Activated CD8-positive, alpha-beta memory T cell treated with anti-CD3 and anti-CD28 coated beads for 36 hours (primary cell): Measurements from ENCODE around the gene KISS1R. TPM values are rescaled to one million over a fixed set of nuclear protein-coding genes. Genes with fewer than 3 reads are reported as not detected.

Source experiments
- CTCF ChIA-PET: fragments of 350-600 bp; sonication (Branson Sonifier 250); formaldehyde crosslinking; loops from one replicate; lab custom pipeline; 2021; ENCODE audit warnings: antibody characterized with exemption; lab: Charles Lee
- POLR2A ChIA-PET: fragments of 350-600 bp; sonication (Branson Sonifier 250); formaldehyde crosslinking; loops from one replicate; lab custom pipeline; 2021; ENCODE audit warnings: antibody characterized with exemption; lab: Charles Lee
- total RNA-seq, 2 experiments: library from RNA; stranded (reverse); gene quantifications; one replicate each; pipeline ENCODE4 v1.2.3, GENCODE V29; 2021

KISS1R gene
- total RNA-seq, 2 experiments from 2014 or later: 6.7 to 7.2 TPM

GRCh38 chr19:911197-912033 lies 5.7 kb upstream of the KISS1R start:
- ChIA-PET POLR2A (no interaction called here), CTCF (no interaction called here)

DNA sequence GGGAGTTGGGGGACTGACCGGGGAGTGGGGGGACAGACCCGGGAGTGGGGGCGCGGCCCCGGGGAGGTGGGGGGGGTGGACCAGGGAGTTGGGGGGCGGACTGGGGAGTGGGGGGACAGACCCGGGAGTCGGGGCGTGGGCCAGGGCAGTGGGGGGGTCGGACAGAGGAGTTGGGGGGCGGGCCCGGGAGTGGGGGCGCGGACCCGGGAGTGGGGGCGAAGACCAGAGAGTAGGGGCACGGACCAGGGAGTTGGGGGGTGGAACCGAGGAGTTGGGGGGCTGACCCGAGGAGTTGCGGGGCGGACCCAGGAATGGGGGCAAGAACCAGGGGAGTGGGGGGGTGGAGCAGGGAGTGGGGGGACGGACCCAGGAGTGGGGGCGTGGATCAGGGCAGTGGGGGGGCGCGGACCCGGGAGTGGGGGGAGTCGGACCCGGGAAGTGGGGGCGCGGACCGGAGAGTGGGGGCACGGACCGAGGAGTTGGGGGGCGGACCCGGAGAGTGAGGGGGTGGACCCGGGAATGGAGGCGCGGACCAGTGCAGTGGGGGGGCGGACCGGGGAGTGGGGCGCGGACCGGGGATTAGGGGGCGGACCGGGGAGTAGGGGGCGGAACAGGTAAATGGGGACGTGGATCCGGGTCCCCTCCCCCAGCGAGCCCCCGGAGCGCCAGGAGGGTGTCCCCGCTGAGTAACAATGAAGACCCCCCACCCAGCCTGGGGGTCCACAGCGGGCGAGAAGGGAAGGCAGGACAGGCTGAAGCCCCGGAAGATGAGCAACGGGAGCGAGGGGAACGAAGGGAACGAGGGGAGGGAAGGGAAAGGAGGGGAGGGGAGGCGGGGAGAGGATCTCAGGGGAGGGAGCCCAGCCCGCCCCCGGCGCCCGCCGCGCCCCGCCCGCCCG lies 4.7 kb upstream of the KISS1R start:
- ChIA-PET CTCF (no interaction called here), POLR2A (no interaction called here)

DNA sequence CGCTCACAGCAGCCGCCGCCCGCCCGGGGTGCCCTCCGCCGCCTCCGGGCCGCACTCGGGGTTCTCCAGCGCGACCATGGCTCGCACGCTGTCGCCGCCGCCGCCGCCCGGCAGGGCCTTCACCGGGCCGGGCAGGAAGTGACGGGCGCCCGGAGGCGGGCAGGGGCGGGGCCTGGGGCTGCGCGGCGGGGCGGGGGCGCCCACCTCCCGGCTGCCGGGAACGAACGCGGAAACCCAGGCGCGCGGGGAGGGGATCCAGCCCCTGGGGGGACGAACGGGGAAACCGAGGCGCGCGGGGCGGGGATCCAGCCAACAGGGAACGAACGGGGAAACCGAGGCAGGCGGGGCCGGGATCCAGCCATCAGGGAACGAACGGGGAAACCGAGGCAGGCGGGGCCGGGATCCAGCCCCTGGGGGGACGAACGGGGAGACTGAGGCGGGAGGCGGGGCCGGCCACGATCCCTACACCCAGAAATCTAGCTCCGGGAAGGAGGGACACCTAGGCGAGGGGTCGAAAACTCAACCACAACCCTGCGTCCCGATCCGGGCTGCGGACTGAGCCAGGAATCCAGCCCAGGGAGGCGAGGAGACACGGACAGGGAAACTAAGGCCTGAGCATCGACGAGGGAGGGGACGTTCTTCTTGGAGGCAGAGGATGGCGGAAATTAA lies 3.9 kb upstream of the KISS1R start, which contains the start of gene R3HDM4:
TSS of gene R3HDM4 (minus strand) at position 140 of the 669 bp plus-strand sequence. CDS start at position 78, 62 bp downstream.
- CTCF ChIA-PET: no interaction called here
- POLR2A ChIA-PET: interaction anchor here (0.7 kb wide), 2 partner anchors 114 to 182 kb away, joined by 3 to 5 read pairs; no protein-coding TSS in a partner anchor

DNA sequence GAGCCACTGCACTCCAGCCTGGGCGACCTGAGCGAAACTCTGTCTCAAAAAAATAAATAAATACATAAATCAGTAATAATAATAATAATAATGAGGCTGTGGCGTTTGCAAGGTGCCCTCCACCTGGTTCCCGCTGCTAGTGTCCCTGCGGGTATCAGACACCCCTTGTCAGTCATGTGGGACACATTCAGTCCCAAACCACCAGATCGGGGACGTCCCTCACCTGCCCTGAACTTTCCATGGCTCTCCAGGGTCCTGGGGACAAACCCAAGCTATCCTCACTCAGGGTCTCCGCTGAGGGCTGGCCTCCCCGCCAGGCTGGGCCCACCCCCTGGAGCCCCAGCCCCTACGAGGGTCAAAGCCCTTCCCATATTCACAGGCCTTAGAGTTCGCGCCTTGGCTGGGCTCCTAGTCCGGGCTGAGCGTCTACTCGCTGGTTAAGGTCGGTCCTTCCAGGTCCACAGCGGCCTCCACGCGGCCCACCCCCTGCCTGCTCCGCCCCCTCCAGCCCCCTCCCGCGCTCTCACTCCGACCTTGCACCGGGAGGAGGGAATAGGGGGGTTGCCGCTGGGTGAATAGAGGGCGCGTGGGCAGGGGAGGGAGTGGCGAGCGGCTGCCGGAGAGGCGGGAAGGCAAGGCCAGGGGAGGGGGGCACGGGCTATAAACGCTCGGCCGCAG lies 349 bp upstream of the KISS1R start:
- ChIA-PET CTCF (interaction anchor here (1.0 kb wide), 1 partner anchor 54 kb away, joined by 3 read pairs; no protein-coding TSS in a partner anchor), POLR2A (no interaction called here)

DNA sequence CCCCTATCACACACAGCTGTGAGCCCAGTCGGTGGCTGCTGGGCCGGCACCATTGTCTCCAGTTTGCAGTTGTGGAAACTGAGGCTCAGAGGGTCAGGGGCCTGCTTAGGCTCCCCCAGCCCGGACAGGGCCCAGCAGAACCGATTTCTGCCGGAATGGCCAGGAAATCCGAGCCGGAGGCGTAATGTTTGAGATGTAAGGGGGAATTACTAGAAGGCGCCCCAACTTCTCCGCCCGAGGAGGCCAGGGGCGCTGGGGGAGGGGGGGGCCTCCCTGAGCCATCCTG lies 962 bp downstream of the KISS1R start:
- ChIA-PET CTCF (interaction anchor here (0.7 to 8.3 kb wide), 3 partner anchors 55 to 65 kb away, joined by 3 to 101 read pairs (median 20); partner anchors contain the start of gene WDR18), POLR2A (interaction anchor here (2.2 kb wide), 1 partner anchor 66 kb away, joined by 7 read pairs; the partner anchor contains the start of gene WDR18)

DNA sequence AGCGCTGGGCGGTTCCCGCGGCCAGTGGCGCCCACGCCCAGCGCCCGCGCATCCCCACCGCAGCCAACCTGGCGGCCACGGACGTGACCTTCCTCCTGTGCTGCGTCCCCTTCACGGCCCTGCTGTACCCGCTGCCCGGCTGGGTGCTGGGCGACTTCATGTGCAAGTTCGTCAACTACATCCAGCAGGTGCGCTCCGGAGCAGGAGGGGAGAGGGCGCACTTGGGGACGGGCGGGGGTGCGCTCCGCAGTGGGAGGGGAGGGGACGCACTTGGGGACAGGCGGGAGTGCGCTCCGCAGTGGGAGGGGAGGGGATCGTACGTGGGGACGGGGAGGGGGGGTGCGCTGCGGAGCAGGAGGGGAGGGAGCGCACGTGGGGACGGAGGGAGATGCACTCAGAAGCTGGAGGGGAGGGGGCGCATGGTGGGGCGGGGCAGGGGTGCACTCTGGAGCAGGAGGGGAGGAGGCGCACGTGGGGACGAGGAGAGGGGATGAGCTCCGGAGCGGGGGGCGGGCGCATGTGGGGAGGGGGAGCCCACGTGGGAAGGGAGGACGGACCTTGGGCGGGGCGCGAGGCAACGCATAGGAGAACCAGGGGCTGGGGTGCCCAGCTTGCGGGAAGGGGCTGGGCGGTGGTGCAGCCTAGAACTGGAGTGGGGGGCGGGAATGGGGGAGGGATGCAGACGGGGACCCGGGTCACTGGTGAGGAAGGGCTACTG lies 1.5 kb downstream of the KISS1R start:
- CTCF ChIA-PET: interaction anchor here (0.6 to 8.3 kb wide), 5 partner anchors 13 to 64 kb away, joined by 3 to 101 read pairs (median 3); partner anchors contain the start of gene WDR18

DNA sequence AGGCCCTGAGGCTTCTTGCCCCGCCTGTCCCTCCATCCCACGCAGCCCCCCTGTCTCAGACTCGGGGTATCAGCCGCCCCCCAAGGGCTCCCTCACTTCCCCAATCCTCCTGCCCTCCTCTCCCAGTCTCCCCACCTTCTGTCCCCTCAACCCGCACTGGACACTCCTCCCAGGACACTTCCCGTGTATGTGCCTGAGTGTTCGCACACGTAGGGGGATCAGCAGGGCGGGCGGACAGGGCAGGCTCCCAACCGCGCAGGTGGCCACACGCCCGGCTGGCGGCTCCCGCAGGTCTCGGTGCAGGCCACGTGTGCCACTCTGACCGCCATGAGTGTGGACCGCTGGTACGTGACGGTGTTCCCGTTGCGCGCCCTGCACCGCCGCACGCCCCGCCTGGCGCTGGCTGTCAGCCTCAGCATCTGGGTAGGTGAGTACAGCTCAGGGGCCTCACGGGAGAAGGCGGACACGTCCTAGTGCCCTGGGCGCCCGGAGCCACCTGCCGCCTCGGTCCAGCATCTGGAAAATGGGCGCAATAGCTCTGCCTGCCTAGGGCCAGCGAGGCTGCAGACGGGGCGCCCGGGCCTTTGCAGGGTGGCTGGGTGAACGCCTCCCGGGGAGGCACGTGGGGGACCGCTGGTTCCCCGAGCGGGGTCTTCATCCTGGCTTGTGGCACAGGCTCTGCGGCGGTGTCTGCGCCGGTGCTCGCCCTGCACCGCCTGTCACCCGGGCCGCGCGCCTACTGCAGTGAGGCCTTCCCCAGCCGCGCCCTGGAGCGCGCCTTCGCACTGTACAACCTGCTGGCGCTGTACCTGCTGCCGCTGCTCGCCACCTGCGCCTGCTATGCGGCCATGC lies 2.3 kb downstream of the KISS1R start:
- CTCF ChIA-PET: interaction anchor here (0.5 to 8.3 kb wide), 11 partner anchors 14 to 275 kb away, joined by 3 to 101 read pairs (median 3); partner anchors contain the start of genes CFD, MED16 and WDR18
- POLR2A ChIA-PET: interaction anchor here (0.8 to 2.2 kb wide), 5 partner anchors 10 to 978 kb away, joined by 3 to 7 read pairs (median 4); partner anchors contain the start of genes MED16, RNU6-9 and WDR18

More for the DNA sequence above, 1.5 kb downstream of the KISS1R start:
- POLR2A ChIA-PET: interaction anchor here (0.7 to 2.2 kb wide), 3 partner anchors 9 to 355 kb away, joined by 3 to 7 read pairs (median 3); partner anchors contain the start of gene WDR18

DNA sequence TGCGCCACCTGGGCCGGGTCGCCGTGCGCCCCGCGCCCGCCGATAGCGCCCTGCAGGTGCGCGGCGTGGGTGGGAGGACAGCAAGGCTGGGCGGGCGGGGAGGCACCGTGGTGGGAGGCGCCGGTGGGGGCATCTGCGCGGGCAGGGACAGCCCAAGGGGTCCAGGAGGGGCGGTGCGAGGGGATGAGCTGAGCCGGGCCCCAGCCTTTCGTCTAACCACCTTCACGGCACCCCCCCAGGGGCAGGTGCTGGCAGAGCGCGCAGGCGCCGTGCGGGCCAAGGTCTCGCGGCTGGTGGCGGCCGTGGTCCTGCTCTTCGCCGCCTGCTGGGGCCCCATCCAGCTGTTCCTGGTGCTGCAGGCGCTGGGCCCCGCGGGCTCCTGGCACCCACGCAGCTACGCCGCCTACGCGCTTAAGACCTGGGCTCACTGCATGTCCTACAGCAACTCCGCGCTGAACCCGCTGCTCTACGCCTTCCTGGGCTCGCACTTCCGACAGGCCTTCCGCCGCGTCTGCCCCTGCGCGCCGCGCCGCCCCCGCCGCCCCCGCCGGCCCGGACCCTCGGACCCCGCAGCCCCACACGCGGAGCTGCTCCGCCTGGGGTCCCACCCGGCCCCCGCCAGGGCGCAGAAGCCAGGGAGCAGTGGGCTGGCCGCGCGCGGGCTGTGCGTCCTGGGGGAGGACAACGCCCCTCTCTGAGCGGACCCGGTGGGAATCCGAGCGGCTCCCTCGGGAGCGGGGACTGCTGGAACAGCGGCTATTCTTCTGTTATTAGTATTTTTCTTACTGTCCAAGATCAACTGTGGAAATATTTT lies 3.1 kb downstream of the KISS1R start:
- CTCF ChIA-PET: interaction anchor here (0.5 to 8.3 kb wide), 11 partner anchors 28 to 275 kb away, joined by 3 to 101 read pairs (median 5); partner anchors contain the start of genes CFD, MED16 and WDR18

GRCh38 chr19:924553-925086 lies 7.5 kb downstream of the KISS1R start:
- ChIA-PET CTCF (interaction anchor here (0.6 to 8.3 kb wide), 8 partner anchors 13 to 315 kb away, joined by 3 to 101 read pairs (median 4); partner anchors contain the start of genes CFD and WDR18), POLR2A (interaction anchor here (0.7 to 1.4 kb wide), 3 partner anchors 59 to 317 kb away, joined by 3 to 5 read pairs (median 5); partner anchors contain the start of genes ATP5F1D and WDR18)

More for the DNA sequence above, 3.1 kb downstream of the KISS1R start:
- POLR2A ChIA-PET: interaction anchor here (0.8 to 2.2 kb wide), 6 partner anchors 11 to 977 kb away, joined by 3 to 7 read pairs (median 4); partner anchors contain the start of genes MED16, RNU6-9 and WDR18

DNA sequence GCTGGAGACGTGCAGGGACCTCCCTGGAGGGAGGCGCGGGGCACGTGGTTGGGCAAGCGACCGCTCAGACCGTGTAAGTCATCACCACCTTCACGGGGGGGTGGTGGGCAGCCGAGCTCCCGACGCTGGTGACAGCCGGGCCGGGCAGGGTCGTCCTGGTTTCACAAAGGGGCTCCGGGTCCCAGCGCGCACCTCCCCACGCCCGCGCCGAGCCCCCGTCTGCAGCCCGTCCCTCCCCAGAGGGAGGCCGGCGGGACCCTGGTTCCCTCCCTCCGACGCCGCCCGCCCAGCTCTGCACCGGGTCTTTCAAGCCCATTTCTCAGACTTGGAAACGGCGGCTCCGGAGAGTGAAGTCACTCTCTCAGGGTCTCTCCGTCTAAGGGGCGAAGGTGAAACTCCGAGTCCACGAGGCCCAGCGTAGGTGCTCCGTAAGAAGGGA lies 8.0 kb downstream of the KISS1R start:
- POLR2A ChIA-PET: interaction anchor here (1.1 to 1.4 kb wide), 2 partner anchors 59 to 149 kb away, joined by 3 to 5 read pairs; partner anchors contain the start of gene WDR18
- CTCF ChIA-PET: interaction anchor here (0.6 to 8.3 kb wide), 7 partner anchors 13 to 314 kb away, joined by 3 to 101 read pairs (median 4); partner anchors contain the start of genes CFD and WDR18

DNA sequence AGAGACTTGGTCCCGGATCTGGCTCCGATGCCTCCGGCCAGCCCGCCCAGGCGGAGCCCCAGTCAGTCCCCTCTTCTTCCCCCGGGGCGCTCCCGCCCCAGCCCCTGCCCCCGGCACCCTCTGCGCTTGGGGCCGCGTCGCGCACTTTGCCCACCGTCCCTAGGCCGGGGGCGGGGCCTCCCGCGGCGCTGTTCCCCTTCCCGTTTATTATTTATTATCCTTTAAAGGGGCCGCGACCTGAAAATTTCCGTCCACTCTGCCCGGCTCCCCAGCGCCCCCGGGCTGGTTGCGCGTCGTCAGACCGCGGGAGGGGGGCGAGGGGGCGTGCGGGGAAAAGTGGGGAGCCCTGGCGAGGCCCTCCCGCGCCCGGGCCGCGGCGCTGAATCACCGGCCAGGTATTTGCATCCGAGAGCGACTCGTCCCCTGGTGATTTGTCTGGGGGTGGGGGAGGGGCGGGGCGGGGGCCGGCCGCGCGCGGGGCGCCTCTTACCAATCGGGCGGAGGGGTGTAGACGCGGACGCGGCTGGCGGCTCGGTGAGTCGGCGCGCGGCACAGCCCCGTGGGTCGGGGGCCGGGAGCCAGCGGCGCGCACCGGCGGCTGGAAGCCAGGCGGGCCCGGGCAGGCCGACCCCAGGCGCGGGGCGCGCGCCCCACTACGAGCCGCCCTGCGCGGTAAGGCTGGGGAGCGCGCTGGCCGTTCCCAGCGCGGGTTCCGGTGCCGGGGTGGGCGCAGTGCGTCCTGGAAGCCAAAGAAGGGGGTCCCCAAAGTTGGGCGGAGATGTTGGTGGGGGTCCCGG lies 8.6 kb downstream of the KISS1R start, which contains the start of gene ARID3A:
TSS of gene ARID3A (plus strand) at position 510 of the 797 bp plus-strand sequence. CDS start 3,494 bp downstream, outside the sequence.
- ChIA-PET POLR2A (interaction anchor here (1.1 to 1.4 kb wide), 2 partner anchors 58 to 149 kb away, joined by 3 to 5 read pairs; partner anchors contain the start of gene WDR18), CTCF (interaction anchor here (1.0 to 8.3 kb wide), 4 partner anchors 12 to 314 kb away, joined by 4 to 101 read pairs (median 5); partner anchors contain the start of genes CFD and WDR18)

DNA sequence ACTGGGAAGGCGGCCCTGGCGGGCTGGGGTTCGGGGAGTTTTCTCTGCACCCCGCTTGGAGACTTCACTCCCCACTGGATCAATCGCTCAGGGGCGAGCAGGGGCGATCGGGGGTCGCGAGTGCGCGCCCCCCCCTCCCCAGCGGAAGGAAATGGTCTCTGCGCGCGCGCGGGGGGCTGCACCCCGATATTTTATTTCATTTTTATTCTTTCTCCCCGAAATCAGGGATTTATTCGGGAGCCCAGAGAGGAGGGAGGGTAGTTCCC lies 9.1 kb downstream of the KISS1R start:
- POLR2A ChIA-PET: interaction anchor here (1.3 kb wide), 1 partner anchor 58 kb away, joined by 3 read pairs; the partner anchor contains the start of gene WDR18

DNA sequence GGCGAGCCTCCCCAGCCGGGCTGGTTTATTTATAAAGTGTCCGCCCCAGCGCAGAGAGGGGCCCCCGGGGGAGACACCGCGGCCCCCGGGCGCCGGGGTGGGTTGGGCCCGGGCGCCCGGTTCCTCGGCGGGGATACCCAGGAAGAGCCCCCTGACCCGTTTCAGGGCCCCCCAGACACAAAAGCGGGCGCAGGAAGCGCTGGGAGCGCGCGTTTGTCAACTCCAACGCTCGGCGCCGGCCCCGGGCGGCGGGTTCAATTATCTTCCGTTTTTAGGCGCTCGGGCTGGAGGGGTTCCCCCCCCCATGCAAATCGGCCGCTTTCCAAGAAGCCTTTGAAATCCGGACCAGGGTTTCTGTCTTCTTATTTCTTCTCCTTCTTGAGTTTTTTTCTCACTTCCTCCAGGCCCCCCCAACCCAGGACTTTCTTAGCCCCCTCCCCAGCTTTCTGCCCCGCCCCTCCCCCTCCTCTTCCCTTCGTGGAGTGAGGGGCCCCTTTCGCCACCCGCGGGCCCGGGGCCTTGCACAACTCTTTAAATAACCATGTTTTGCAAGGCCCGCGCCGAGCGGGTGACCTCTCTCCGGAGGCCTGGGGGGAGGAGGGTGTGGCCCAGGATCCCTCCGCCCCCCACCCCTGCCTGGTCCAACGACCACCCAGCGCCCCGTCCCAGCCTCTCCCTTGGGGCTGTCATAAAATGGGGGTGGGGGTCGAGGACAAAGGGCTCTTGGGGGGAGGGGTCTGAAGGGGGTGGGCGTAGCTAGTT lies 9.6 kb downstream of the KISS1R start:
- ChIA-PET CTCF (interaction anchor here (0.7 kb wide), 3 partner anchors 10 to 127 kb away, joined by 3 to 4 read pairs (median 3); no protein-coding TSS in a partner anchor), POLR2A (interaction anchor here (0.6 to 1.3 kb wide), 2 partner anchors 57 to 100 kb away, joined by 3 read pairs; partner anchors contain the start of gene WDR18)

More for the DNA sequence above, 9.1 kb downstream of the KISS1R start:
- CTCF ChIA-PET: no interaction called here
